Measurements from ENCODE around the gene ATM.

DNA sequence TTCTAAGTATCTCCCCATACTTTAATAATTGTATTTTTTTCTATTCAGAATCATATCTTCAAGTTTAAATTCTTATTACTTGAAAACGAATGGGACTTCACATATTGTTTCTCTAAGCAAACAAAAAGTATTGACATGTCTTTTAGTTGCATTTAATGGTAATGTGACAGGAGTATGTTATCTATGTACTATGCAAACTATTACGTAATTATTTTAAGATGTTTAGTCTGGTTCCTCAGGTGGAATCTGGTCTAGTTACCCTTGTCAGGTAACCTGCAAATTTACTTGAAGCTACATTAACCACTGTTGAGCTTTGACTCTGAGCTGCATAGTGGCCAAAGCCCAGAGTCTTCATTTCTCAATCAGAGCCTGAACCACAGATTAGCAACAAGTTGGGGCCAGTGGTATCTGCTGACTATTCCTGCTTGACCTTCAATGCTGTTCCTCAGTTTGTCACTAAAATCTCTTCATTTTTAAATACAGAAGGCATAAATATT, 110.6 kb downstream of the ATM start:
- TF ChIP-seq, protein P1, sequence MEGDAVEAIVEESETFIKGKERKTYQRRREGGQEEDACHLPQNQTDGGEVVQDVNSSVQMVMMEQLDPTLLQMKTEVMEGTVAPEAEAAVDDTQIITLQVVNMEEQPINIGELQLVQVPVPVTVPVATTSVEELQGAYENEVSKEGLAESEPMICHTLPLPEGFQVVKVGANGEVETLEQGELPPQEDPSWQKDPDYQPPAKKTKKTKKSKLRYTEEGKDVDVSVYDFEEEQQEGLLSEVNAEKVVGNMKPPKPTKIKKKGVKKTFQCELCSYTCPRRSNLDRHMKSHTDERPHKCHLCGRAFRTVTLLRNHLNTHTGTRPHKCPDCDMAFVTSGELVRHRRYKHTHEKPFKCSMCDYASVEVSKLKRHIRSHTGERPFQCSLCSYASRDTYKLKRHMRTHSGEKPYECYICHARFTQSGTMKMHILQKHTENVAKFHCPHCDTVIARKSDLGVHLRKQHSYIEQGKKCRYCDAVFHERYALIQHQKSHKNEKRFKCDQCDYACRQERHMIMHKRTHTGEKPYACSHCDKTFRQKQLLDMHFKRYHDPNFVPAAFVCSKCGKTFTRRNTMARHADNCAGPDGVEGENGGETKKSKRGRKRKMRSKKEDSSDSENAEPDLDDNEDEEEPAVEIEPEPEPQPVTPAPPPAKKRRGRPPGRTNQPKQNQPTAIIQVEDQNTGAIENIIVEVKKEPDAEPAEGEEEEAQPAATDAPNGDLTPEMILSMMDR (IDR thresholded peaks at IDR 0.05; ENCODE audit: poor library complexity) = no peak
- no peak for TF ChIP-seq EZH2phosphoT487 (IDR thresholded peaks at IDR 0.05; ENCODE audit: low read depth, severe bottlenecking, unreplicated experiment)
- TF ChIP-seq EZH2 (IDR thresholded peaks at IDR 0.05; ENCODE audit: borderline replicate concordance) = no peak

All from hepatocyte (in vitro differentiated cells).